KMS-11 (cell line): ENCODE measurements around the gene NOX5.

Source experiments
- H2AFZ ChIP-seq: fragments of 200-600 bp; sonication (generic); 2 replicates; pipeline ENCODE4 v1.6.1; 2016; ENCODE audit warnings: antibody characterized with exemption, mixed run types, low read depth
- H3K27ac ChIP-seq: fragments of 200-600 bp; sonication (generic); 2 replicates; pipeline ENCODE4 v1.6.1; 2016; ENCODE audit warnings: mild to moderate bottlenecking, mixed run types
- H3K27me3 ChIP-seq: fragments of 200-600 bp; sonication (generic); 2 replicates; pipeline ENCODE4 v1.6.1; 2017; ENCODE audit warnings: mild to moderate bottlenecking, low read depth, mixed run types, moderate library complexity; ENCODE audit not compliant: insufficient read depth
- H3K36me3 ChIP-seq: fragments of 200-600 bp; sonication (generic); 2 replicates; pipeline ENCODE4 v1.6.1; 2017; ENCODE audit warnings: mild to moderate bottlenecking, mixed run types; ENCODE audit not compliant: insufficient read depth
- H3K4me1 ChIP-seq: fragments of 200-600 bp; sonication (generic); 2 replicates; pipeline ENCODE4 v1.6.1; 2016; ENCODE audit warnings: mild to moderate bottlenecking, low read depth, mixed run types; ENCODE audit not compliant: poor library complexity, severe bottlenecking
- H3K4me2 ChIP-seq: fragments of 200-600 bp; sonication (generic); 2 replicates; pipeline ENCODE4 v1.7.0; 2016; ENCODE audit warnings: mild to moderate bottlenecking, mixed run types
- H3K4me3 ChIP-seq: fragments of 200-600 bp; sonication (generic); IDR thresholded peaks from 2 replicates; pipeline ENCODE4 v1.6.1; 2017; ENCODE audit warnings: low read depth, low read length, mixed read lengths; ENCODE audit not compliant: insufficient read depth
- H3K79me2 ChIP-seq: fragments of 200-600 bp; sonication (generic); 2 replicates; pipeline ENCODE4 v1.6.1; 2016; ENCODE audit warnings: low read depth, mixed run types; ENCODE audit not compliant: insufficient read depth
- H3K9ac ChIP-seq: fragments of 200-600 bp; sonication (generic); 2 replicates; pipeline ENCODE4 v1.6.1; 2016; ENCODE audit warnings: mild to moderate bottlenecking, mixed run types
- H4K20me1 ChIP-seq: fragments of 200-600 bp; sonication (generic); 2 replicates; pipeline ENCODE4 v1.6.1; 2016; ENCODE audit warnings: mild to moderate bottlenecking, mixed run types; ENCODE audit not compliant: insufficient read depth
- TF ChIP-seq, protein P1 (sequence below): fragments of 200-600 bp; sonication (generic); conservative IDR thresholded peaks from 2 replicates; pipeline ENCODE4 v1.6.1; 2017; ENCODE audit warnings: low read depth, mild to moderate bottlenecking, antibody characterized with exemption, low read length, moderate library complexity, mixed read lengths

The NOX5 gene

DNA sequence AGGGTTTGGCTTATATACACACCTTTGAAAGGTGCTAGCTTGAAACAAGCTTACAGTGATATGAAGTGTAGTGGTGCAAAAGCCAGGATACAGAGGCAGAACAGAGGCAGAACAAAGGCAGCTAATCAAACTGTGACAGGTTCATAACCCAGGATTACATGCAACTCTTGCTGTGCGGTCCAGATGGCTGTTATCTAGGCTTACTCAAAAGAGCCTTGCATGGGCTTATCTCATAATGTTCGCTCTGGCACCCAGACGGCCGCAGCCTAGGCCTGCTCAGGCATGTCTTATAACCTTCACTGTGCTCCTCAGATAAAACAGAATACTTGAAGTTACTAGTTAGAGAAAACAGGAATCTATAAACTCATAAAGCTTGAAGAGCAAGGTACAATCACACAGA, 22.8 kb upstream of the NOX5 start:
- H3K79me2 ChIP-seq: no peaks in the 10 kb centered on the region
- no peak overlapping the region for H3K9ac ChIP-seq
- H3K4me3 ChIP-seq: no peak overlapping the region
- H3K27me3 ChIP-seq: no peaks in the 10 kb centered on the region
- no peak overlapping the region for H2AFZ ChIP-seq
- no peak overlapping the region for H3K4me2 ChIP-seq
- H4K20me1 ChIP-seq: no peaks in the 10 kb centered on the region
- H3K4me1 ChIP-seq: no peaks in the 10 kb centered on the region
- TF ChIP-seq, protein P1, sequence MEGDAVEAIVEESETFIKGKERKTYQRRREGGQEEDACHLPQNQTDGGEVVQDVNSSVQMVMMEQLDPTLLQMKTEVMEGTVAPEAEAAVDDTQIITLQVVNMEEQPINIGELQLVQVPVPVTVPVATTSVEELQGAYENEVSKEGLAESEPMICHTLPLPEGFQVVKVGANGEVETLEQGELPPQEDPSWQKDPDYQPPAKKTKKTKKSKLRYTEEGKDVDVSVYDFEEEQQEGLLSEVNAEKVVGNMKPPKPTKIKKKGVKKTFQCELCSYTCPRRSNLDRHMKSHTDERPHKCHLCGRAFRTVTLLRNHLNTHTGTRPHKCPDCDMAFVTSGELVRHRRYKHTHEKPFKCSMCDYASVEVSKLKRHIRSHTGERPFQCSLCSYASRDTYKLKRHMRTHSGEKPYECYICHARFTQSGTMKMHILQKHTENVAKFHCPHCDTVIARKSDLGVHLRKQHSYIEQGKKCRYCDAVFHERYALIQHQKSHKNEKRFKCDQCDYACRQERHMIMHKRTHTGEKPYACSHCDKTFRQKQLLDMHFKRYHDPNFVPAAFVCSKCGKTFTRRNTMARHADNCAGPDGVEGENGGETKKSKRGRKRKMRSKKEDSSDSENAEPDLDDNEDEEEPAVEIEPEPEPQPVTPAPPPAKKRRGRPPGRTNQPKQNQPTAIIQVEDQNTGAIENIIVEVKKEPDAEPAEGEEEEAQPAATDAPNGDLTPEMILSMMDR: no peak
- no peak overlapping the region for H3K27ac ChIP-seq
- H3K36me3 ChIP-seq: no peaks in the 10 kb centered on the region

DNA sequence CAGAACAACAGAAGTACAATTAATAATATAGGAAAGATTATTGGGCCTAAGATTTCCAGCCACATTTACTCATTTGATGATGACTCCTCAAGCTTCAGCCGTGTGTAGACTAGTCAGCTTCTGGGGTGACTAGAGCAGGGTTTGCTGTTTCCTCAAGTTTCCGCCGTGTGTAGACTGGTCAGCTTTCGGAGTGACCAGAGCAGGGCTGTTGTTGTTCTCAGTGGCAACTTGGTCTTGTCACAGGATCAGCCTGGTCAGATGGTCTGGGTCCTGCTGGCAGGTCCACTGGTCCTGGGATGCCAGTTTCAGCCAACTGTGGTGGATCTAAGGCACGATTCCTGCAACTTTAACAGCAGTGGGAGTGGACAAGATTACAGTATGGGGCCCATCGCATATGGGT, 21.8 kb upstream of the NOX5 start:
- no peaks in the 10 kb centered on the region for H3K27me3 ChIP-seq
- no peak overlapping the region for H2AFZ ChIP-seq
- H3K79me2 ChIP-seq: no peaks in the 10 kb centered on the region
- H3K36me3 ChIP-seq: no peaks in the 10 kb centered on the region
- H4K20me1 ChIP-seq: no peaks in the 10 kb centered on the region
- no peak overlapping the region for H3K4me3 ChIP-seq
- H3K9ac ChIP-seq: no peak overlapping the region
- no peak overlapping the region for H3K27ac ChIP-seq
- no peak overlapping the region for H3K4me2 ChIP-seq
- TF ChIP-seq, protein P1: no peak
- H3K4me1 ChIP-seq: no peaks in the 10 kb centered on the region

DNA sequence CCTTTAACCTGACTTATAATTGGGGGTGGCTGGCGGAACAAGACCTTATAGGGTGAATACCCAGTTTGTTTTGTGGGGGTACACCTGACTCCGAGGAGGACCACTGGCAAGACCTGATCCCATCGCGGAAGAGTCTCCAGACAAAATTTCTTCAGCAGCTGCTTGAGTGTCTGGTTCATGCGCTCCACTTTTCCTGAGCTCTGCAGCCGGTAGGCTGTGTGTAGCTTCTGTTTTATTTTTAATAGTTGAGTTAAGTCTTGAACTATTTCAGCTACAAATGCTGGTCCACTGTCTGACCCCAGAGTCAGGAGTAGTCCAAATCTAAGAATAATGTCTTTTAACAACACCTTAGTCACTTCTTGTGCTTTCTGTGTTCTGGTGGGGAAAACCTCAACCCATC, 21.2 kb upstream of the NOX5 start:
- Histone ChIP-seq H3K79me2 (no peaks in the 10 kb centered on the region), H3K9ac (no peak overlapping the region), H3K27ac (no peak overlapping the region), H3K4me3 (no peak overlapping the region), H3K36me3 (no peaks in the 10 kb centered on the region), H4K20me1 (no peaks in the 10 kb centered on the region), H3K4me2 (no peak overlapping the region), H2AFZ (no peak overlapping the region), H3K27me3 (no peaks in the 10 kb centered on the region), H3K4me1 (no peaks in the 10 kb centered on the region)
- TF ChIP-seq, protein P1: no peak

DNA sequence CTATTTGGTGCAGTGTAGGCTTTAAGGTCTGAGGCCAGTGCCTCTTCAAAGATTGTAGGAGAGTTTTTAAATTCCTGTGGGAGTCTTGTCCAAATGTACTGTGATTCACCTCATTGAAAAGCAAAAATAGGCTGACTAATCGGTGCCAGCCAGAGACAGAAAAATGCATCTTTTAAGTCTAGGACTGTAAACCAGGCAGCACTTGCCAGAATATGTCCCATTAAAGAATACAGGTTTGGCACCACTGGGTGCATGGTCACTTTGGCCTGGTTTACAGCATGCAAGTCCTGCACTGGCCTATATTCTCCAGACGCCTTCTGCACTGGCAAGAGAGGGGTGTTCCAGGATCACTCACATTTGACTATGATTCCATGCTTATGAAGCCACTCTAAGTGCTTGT, 20.3 kb upstream of the NOX5 start:
- Histone ChIP-seq H2AFZ (no peak overlapping the region), H4K20me1 (no peaks in the 10 kb centered on the region), H3K4me3 (no peak overlapping the region), H3K36me3 (no peaks in the 10 kb centered on the region), H3K4me1 (no peaks in the 10 kb centered on the region), H3K27ac (no peak overlapping the region), H3K9ac (no peak overlapping the region), H3K79me2 (no peaks in the 10 kb centered on the region), H3K4me2 (no peak overlapping the region), H3K27me3 (no peaks in the 10 kb centered on the region)
- TF ChIP-seq, protein P1: no peak
